H1 (cell line): Measurements from ENCODE around the gene VASP. TPM values are rescaled to one million over a fixed set of nuclear protein-coding genes. Genes with fewer than 3 reads are reported as not detected.

Experiments
- CTCF ChIA-PET: fragments of 300-600 bp; sonication (Branson Sonifier 250); formaldehyde crosslinking; loops from one replicate; lab custom pipeline; 2021; ENCODE audit not compliant: partially characterized antibody; lab: Charles Lee
- POLR2A ChIA-PET: fragments of 300-600 bp; sonication (Branson Sonifier 250); formaldehyde crosslinking; loops from one replicate; lab custom pipeline; 2021; ENCODE audit warnings: inconsistent platforms; ENCODE audit not compliant: partially characterized antibody; lab: Charles Lee
- DNase-seq, 2 experiments: peaks; one replicate each; pipeline versions ENCODE4 v3.0.0 to v3.0.0-alpha.2; 2010 to 2022; ENCODE audit warnings: low spot score in 2 of 2, low read depth in 1 of 2, mixed read lengths in 1 of 2
- FAIRE-seq: peaks from 2 replicates; lab custom pipeline; 2011; peaks lifted over from hg19 to GRCh38; lab: Jason Lieb, UNC
- H2AFZ ChIP-seq: 2 replicates; pipeline ENCODE4 v1.8.1; 2012; ENCODE audit warnings: low read length, inconsistent platforms
- H2AK5ac ChIP-seq: 2 replicates; pipeline ENCODE4 v1.6.1; 2013; ENCODE audit warnings: low read depth, low read length
- H2BK120ac ChIP-seq: replicated peaks from 2 replicates; pipeline ENCODE3; 2013; ENCODE audit warnings: low read depth, low read length, inconsistent platforms
- H2BK12ac ChIP-seq: 2 replicates; pipeline ENCODE4 v1.6.1; 2013; ENCODE audit warnings: low read depth, low read length
- H2BK15ac ChIP-seq: 2 replicates; pipeline ENCODE4 v1.6.1; 2013; ENCODE audit warnings: low read length
- H2BK20ac ChIP-seq: 2 replicates; pipeline ENCODE4 v1.6.1; 2013; ENCODE audit warnings: low read length
- H2BK5ac ChIP-seq: 2 replicates; pipeline ENCODE4 v1.6.1; 2013; ENCODE audit warnings: low read depth, low read length
- H3K14ac ChIP-seq: 2 replicates; pipeline ENCODE4 v1.6.1; 2013; ENCODE audit warnings: inconsistent platforms; ENCODE audit not compliant: insufficient read length
- H3K18ac ChIP-seq: 2 replicates; pipeline ENCODE4 v1.6.1; 2013; ENCODE audit warnings: low read length; ENCODE audit errors: extremely low read depth
- H3K23ac ChIP-seq: 2 replicates; pipeline ENCODE4 v1.6.1; 2013; ENCODE audit warnings: inconsistent platforms; ENCODE audit not compliant: insufficient read length
- H3K23me2 ChIP-seq: 2 replicates; pipeline ENCODE4 v1.6.1; 2013; ENCODE audit warnings: low read depth, low read length
- H3K27ac ChIP-seq: 2 replicates; pipeline ENCODE4 v1.6.1; 2011; ENCODE audit warnings: low read depth, low read length, inconsistent platforms
- H3K27me3 ChIP-seq, 4 experiments: replicated peaks in 1 of 4; 1 replicate in 1 of 4; 2 replicates in 3 of 4; pipeline versions ENCODE4 v1.6.1 to v1.8.1; 2011 to 2013; ENCODE audit warnings: low read length in 3 of 4, mild to moderate bottlenecking in 3 of 4, inconsistent platforms in 2 of 4, mixed read lengths in 2 of 4, moderate library complexity in 1 of 4; ENCODE audit not compliant: control insufficient read depth in 3 of 4, insufficient read depth in 3 of 4; ENCODE audit errors: extremely low read depth in 1 of 4
- H3K36me3 ChIP-seq, 4 experiments: 2 replicates each; pipeline versions ENCODE4 v1.6.1 to v1.8.1; 2011 to 2013; ENCODE audit warnings: mild to moderate bottlenecking in 4 of 4, low read length in 3 of 4, moderate library complexity in 2 of 4, control low read depth in 1 of 4, inconsistent platforms in 1 of 4; ENCODE audit not compliant: insufficient read depth in 4 of 4, control insufficient read depth in 2 of 4
- H3K4ac ChIP-seq: replicated peaks from 2 replicates; pipeline ENCODE3; 2013; ENCODE audit warnings: low read length, low read depth, mixed read lengths, inconsistent platforms; ENCODE audit not compliant: insufficient read length
- H3K4me1 ChIP-seq, 4 experiments: replicated peaks in 1 of 4; 1 replicate in 1 of 4; 2 replicates in 3 of 4; pipeline versions ENCODE4 v1.6.1 to v1.8.1; 2011 to 2013; ENCODE audit warnings: low read length in 3 of 4, inconsistent platforms in 2 of 4, mixed read lengths in 1 of 4; ENCODE audit not compliant: insufficient read depth in 4 of 4, control insufficient read depth in 3 of 4
- H3K4me2 ChIP-seq, 2 experiments: 2 replicates each; pipeline versions ENCODE4 v1.6.1 to v1.8.1; 2011 to 2013; ENCODE audit warnings: low read depth in 2 of 2, low read length in 2 of 2, control low read depth in 1 of 2, inconsistent platforms in 1 of 2, mild to moderate bottlenecking in 1 of 2; ENCODE audit not compliant: insufficient read depth in 1 of 2
- H3K4me3 ChIP-seq, 4 experiments: fragments of 200-600, 300-600 bp in 1 of 4; sonication (generic), shearing (Covaris generic), sonication (Bioruptor Twin) in 1 of 4; 2 replicates each; pipeline versions ENCODE4 v1.5.1 to v1.8.1; 2011 to 2016; ENCODE audit warnings: low read length in 4 of 4, low read depth in 3 of 4, control low read depth in 2 of 4, inconsistent platforms in 2 of 4, mild to moderate bottlenecking in 2 of 4, mixed read lengths in 1 of 4, moderate library complexity in 1 of 4; ENCODE audit not compliant: insufficient read depth in 2 of 4; ENCODE audit errors: extremely low read depth in 1 of 4
- H3K56ac ChIP-seq: replicated peaks from 2 replicates; pipeline ENCODE3; 2013; ENCODE audit warnings: low read depth, mild to moderate bottlenecking, mixed read lengths, low read length, inconsistent platforms; ENCODE audit not compliant: insufficient read length
- H3K79me1 ChIP-seq: 2 replicates; pipeline ENCODE4 v1.6.1; 2013; ENCODE audit warnings: low read depth, low read length, control low read depth
- H3K79me2 ChIP-seq, 2 experiments: 2 replicates each; pipeline versions ENCODE4 v1.6.1 to v1.8.1; 2012 to 2013; ENCODE audit warnings: low read length in 2 of 2, mild to moderate bottlenecking in 2 of 2, inconsistent platforms in 1 of 2; ENCODE audit not compliant: insufficient read depth in 2 of 2, control insufficient read depth in 1 of 2
- H3K9ac ChIP-seq, 4 experiments: replicated peaks in 1 of 4; 1 replicate in 1 of 4; 2 replicates in 3 of 4; pipeline versions ENCODE4 v1.6.1 to v1.8.1; 2011 to 2013; ENCODE audit warnings: low read depth in 3 of 4, low read length in 3 of 4, control low read depth in 2 of 4, mild to moderate bottlenecking in 2 of 4, moderate library complexity in 2 of 4, inconsistent platforms in 1 of 4; ENCODE audit errors: extremely low read depth in 1 of 4
- H3K9me3 ChIP-seq, 2 experiments: 2 replicates each; pipeline versions ENCODE4 v1.6.1 to v1.8.1; 2012 to 2013; ENCODE audit warnings: mild to moderate bottlenecking in 2 of 2, moderate library complexity in 2 of 2, control low read depth in 1 of 2, inconsistent platforms in 1 of 2, low read depth in 1 of 2, low read length in 1 of 2, mixed read lengths in 1 of 2; ENCODE audit not compliant: insufficient read depth in 2 of 2
- H4K20me1 ChIP-seq, 2 experiments: replicated peaks in 1 of 2; 2 replicates each; pipeline versions ENCODE3 to v1.8.1; 2011 to 2013; ENCODE audit warnings: inconsistent platforms in 2 of 2, low read length in 2 of 2, mild to moderate bottlenecking in 1 of 2; ENCODE audit not compliant: insufficient read depth in 2 of 2, control insufficient read depth in 1 of 2
- H4K5ac ChIP-seq: 2 replicates; pipeline ENCODE4 v1.6.1; 2013; ENCODE audit warnings: low read length, low read depth, mixed read lengths, inconsistent platforms; ENCODE audit not compliant: insufficient read length
- H4K8ac ChIP-seq: 2 replicates; pipeline ENCODE4 v1.8.0; 2013; ENCODE audit warnings: mild to moderate bottlenecking, moderate library complexity, low read length, inconsistent platforms; ENCODE audit not compliant: insufficient read depth; ENCODE audit errors: extremely low read depth
- H4K91ac ChIP-seq: replicated peaks from 2 replicates; pipeline ENCODE3; 2013; ENCODE audit warnings: low read length, mixed read lengths, inconsistent platforms; ENCODE audit not compliant: insufficient read length
- POLR2AphosphoS5 ChIP-seq: IDR thresholded peaks from 2 replicates; pipeline ENCODE4 v1.6.1; 2011; ENCODE audit warnings: low read depth, low read length
- ZNF274 ChIP-seq: IDR thresholded peaks from 2 replicates; pipeline ENCODE4 v1.7.0; 2012; ENCODE audit warnings: low read length, borderline replicate concordance; ENCODE audit errors: extremely low read depth
- WGBS, 2 experiments: shearing (Covaris generic) in 1 of 2; methylation state at CpG; one replicate each; pipeline versions ENCODE4 v1.1.6 to v1.1.7; 2013 to 2015; ENCODE audit warnings: low lambda C conversion rate in 2 of 2, mixed read lengths in 2 of 2, inconsistent platforms in 1 of 2, low coverage in 1 of 2, missing lambda C conversion rate in 1 of 2; ENCODE audit not compliant: insufficient replicate concordance in 2 of 2, insufficient coverage in 1 of 2, insufficient read length in 1 of 2; ENCODE audit errors: extremely low coverage in 1 of 2, missing lambda C conversion rate in 1 of 2; 5-methylcytosine and 5-hydroxymethylcytosine counted together
- polyA plus RNA-seq, 7 experiments: library from polyadenylated mRNA; depleted of rRNA in 3 of 7; stranded (reverse) in 5 of 7; unstranded in 2 of 7; fragments of >200 nt in 5 of 7; fragments of 200-250 nt in 2 of 7; gene quantifications; 1 replicate in 5 of 7; 2 replicates in 1 of 7; 4 replicates in 1 of 7; pipeline versions ENCODE4 v1.2.1 to v1.2.3, GENCODE V29; 2011 to 2013; ENCODE audit warnings: missing spikeins in 2 of 7, mixed read lengths in 2 of 7
- total RNA-seq: library from RNA; stranded (reverse); fragmentation: NEBNext Ultra II Directional; extraction: Animal tissue kit (Norgen Biotek cat#: 25700); gene quantifications from 2 replicates; pipeline ENCODE4 v1.2.1, GENCODE V29; 2021

The VASP gene
- total and polyA plus RNA-seq, 2 of the 8 experiments (the other 6 are each of a cell fraction or from before 2014, with no cell fraction given), result 89.7 to 135 TPM

DNA sequence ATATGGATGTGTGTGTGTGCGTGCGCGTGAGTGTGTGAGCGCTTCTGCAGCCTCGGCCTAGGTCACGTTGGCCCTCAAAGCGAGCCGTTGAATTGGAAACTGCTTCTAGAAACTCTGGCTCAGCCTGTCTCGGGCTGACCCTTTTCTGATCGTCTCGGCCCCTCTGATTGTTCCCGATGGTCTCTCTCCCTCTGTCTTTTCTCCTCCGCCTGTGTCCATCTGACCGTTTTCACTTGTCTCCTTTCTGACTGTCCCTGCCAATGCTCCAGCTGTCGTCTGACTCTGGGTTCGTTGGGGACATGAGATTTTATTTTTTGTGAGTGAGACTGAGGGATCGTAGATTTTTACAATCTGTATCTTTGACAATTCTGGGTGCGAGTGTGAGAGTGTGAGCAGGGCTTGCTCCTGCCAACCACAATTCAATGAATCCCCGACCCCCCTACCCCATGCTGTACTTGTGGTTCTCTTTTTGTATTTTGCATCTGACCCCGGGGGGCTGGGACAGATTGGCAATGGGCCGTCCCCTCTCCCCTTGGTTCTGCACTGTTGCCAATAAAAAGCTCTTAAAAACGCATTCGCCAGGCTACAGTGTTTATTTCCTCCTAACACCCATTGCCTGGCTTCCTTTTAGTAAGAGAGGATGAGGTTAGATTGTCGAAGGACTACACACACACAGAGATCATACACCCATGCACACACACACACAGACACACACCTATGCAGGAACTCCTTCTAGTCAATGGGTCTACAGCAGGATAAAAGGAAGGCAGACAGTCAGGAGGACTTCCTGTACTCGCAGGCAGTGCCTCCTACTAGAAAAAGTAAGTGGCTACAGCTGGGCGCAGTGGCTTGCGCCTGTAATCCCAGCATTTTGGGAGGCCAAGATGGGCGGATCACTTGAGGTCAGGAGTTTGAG is 32.4 kb upstream of the VASP start:
- Histone ChIP-seq H3K4me1 (peaks cover 5 to 12% (median 10%) of the 10 kb centered on the region in 4 experiments), H2BK5ac (no peak overlapping the region), H4K5ac (no peak overlapping the region), H3K27me3 (peaks cover 0 to 17% (median 13%) of the 10 kb centered on the region in 4 experiments; a peak in 4 of 7 replicates), H3K36me3 (no peaks in the 10 kb centered on the region), H3K18ac (no peak overlapping the region), H3K9ac (no peak overlapping the region), H3K79me2 (no peaks in the 10 kb centered on the region), H3K23ac (no peak overlapping the region), H4K91ac (no peak overlapping the region), H3K4ac (no peak overlapping the region), H2BK120ac (no peak overlapping the region), H3K14ac (no peak overlapping the region), H2BK20ac (no peak overlapping the region), H4K20me1 (no peaks in the 10 kb centered on the region), H3K9me3 (no peaks in the 10 kb centered on the region), H2BK12ac (no peak overlapping the region), H2AK5ac (peak overlapping the region; percentile 45; the same call in 1 of the 2 replicates), H3K27ac (no peak overlapping the region), H2BK15ac (no peak overlapping the region), H3K79me1 (no peaks in the 10 kb centered on the region), H3K4me3 (no peak overlapping the region), H3K4me2 (no peak overlapping the region), H2AFZ (no peak overlapping the region), H4K8ac (no peak overlapping the region), H3K56ac (no peak overlapping the region), H3K23me2 (peaks cover 9% of the 10 kb centered on the region)
- FAIRE-seq (no peak), DNase-seq (no peak)
- TF ChIP-seq ZNF274, result no peak
- TF ChIP-seq POLR2AphosphoS5, result 0 out of 2 replicates have a peak, but pooled peaks have one; percentile 10
- CTCF ChIA-PET, result interaction anchor here (0.8 to 32.9 kb wide), 8 partner anchors 11 to 41 kb away, joined by 3 to 760 read pairs (median 4); partner anchors contain the start of gene ERCC1
- WGBS, 2 experiments, result 91% methylated on average over 28 of the region's 28 CpGs; no CpG with 5 or more reads in 1 of the 2 experiments
- POLR2A ChIA-PET, result interaction anchor here (0.6 to 5.7 kb wide), 9 partner anchors 7 to 1639 kb away, joined by 3 to 52 read pairs (median 4); partner anchors contain the start of genes FOSB and ZC3H4
